ENCODE data around the gene KRTAP6-2. TPM values are rescaled to one million over a fixed set of nuclear protein-coding genes. Genes with fewer than 3 reads are reported as not detected.

KRTAP6-2 gene, protein sequence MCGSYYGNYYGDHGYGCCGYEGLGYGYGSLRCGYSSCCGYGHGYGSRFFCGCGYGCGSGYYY
- not detected for total RNA-seq
- not detected for polyA plus RNA-seq
- long read RNA-seq, donor 1: 0 reads
- long read RNA-seq, donor 2: 0 reads

GRCh38 chr21:30598802-30599201 lies at the start of gene KRTAP6-2:
TSS of gene KRTAP6-2 (minus strand) at chr21:30598902. CDS start at chr21:30598874, 28 bp downstream.
- intact Hi-C loops (cut with DNase I): no loop called here

DNA sequence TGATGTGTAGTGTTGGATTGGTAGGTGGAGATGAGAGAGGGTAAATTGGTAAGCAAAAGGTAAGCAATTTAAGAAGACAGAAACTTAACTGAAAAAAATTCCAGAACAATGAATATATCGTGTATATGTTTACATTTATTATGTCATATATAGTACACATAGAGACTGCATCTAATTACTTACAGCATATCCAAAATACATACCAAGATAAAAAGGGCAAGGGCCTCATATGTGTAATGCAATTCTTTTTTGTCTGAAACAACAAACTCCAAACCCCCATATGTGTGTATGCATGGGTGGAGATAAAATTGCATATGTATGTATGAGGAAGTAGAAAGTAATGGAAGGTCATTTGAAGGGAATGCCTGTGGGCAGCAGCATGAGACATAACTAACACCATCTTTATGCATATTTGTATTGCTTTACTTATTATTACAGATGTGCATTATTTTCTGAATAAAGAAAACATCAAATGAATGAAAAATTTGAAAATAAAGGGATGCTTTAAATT lies 48.3 kb upstream of the KRTAP6-2 start:
- intact Hi-C loops (cut with DNase I): no loop called here
- TF ChIP-seq, protein P1, sequence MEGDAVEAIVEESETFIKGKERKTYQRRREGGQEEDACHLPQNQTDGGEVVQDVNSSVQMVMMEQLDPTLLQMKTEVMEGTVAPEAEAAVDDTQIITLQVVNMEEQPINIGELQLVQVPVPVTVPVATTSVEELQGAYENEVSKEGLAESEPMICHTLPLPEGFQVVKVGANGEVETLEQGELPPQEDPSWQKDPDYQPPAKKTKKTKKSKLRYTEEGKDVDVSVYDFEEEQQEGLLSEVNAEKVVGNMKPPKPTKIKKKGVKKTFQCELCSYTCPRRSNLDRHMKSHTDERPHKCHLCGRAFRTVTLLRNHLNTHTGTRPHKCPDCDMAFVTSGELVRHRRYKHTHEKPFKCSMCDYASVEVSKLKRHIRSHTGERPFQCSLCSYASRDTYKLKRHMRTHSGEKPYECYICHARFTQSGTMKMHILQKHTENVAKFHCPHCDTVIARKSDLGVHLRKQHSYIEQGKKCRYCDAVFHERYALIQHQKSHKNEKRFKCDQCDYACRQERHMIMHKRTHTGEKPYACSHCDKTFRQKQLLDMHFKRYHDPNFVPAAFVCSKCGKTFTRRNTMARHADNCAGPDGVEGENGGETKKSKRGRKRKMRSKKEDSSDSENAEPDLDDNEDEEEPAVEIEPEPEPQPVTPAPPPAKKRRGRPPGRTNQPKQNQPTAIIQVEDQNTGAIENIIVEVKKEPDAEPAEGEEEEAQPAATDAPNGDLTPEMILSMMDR (IDR thresholded peaks at IDR 0.05): no peak
- Histone ChIP-seq H3K27me3 (ENCODE audit: insufficient read depth in 3 of 3, low read length in 2 of 3) (no peaks in the 10 kb centered on the region), H3K36me3 (ENCODE audit: insufficient read depth in 1 of 2, low read depth in 1 of 2) (no peaks in the 10 kb centered on the region), H3K4me1 (no peaks in the 10 kb centered on the region), H3K9me3 (no peaks in the 10 kb centered on the region), H3K27ac (no peak overlapping the region), H3K4me3 (no peak overlapping the region)
- DNase-seq (no peak), ATAC-seq (no peak)
- WGBS, 3 donors: 84 to 94% (median 88%) methylated on average over 1 of the region's 1 CpG

More at GRCh38 chr21:30598802-30599201, at the start of gene KRTAP6-2:
- Histone ChIP-seq H3K27me3 (ENCODE audit: insufficient read depth in 3 of 3, low read length in 2 of 3) (no peaks in the 10 kb centered on the region), H3K4me1 (no peaks in the 10 kb centered on the region), H3K27ac (no peak within 1 kb of the TSS), H3K9me3 (no peaks in the 10 kb centered on the region), H3K4me3 (no peak within 1 kb of the TSS), H3K36me3 (ENCODE audit: insufficient read depth in 1 of 2, low read depth in 1 of 2) (no peaks in the 10 kb centered on the region)
- TF ChIP-seq, protein P1 (IDR thresholded peaks at IDR 0.05): no peak
- WGBS, 3 donors: 93 to 95% (median 95%) methylated on average over 6 of the region's 6 CpGs
- ATAC-seq (no peak), DNase-seq (no peak)

DNA sequence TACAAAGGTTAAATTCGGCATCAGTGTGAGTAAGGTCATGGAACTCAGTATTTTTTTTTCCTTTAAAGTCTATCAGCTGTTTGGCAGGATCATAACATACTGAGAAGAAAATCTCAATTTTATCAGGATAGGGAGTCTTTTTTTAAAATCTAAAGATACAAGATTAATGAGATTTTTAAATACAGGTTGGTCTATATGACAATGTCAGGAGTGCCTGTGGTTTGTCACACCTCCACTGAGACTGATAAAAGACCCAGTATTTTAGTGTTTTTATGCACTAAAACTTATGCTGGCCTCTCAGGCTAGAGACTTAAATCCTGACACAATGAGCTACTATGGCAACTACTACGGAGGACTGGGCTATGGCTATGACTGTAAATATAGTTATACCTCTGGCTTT lies 43.9 kb upstream of the KRTAP6-2 start, which contains the start of gene KRTAP20-3:
TSS of gene KRTAP20-3 (plus strand) at position 301 of the 400 bp plus-strand sequence.
- Histone ChIP-seq H3K9me3 (no peaks in the 10 kb centered on the region), H3K27ac (no peak within 1 kb of the TSS), H3K4me3 (no peak within 1 kb of the TSS), H3K27me3 (ENCODE audit: insufficient read depth in 3 of 3, low read length in 2 of 3) (no peaks in the 10 kb centered on the region), H3K36me3 (ENCODE audit: insufficient read depth in 1 of 2, low read depth in 1 of 2) (no peaks in the 10 kb centered on the region), H3K4me1 (no peaks in the 10 kb centered on the region)
- ATAC-seq (no peak), DNase-seq (no peak)
- WGBS, 3 donors: 84 to 86% (median 84%) methylated on average over 2 of the region's 2 CpGs
- TF ChIP-seq, protein P1 (IDR thresholded peaks at IDR 0.05): no peak
- intact Hi-C loops (cut with DNase I): no loop called here

DNA sequence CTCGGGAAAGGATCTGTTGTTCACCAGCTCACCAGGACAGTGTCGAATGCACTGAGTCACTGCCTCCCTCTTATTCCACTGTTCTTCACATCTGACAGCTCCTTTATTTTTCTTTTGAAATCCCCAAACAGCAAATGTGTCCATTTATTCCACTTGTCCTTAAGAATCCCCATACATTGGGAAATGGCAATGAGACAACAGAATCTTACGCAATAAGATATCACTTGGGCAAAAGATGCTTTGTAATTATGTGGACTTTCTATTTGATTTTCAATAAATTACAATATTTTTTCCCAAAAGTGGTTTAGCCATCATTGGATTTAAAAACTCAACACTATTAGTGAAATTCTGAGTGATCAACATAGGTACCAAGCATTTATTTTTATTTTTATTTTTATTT lies 40.0 kb upstream of the KRTAP6-2 start:
- 83 to 84% (median 83%) methylated on average over 3 of the region's 3 CpGs for WGBS, 3 donors
- ATAC-seq (no peak), DNase-seq (no peak)
- Histone ChIP-seq H3K9me3 (no peaks in the 10 kb centered on the region), H3K36me3 (ENCODE audit: insufficient read depth in 1 of 2, low read depth in 1 of 2) (no peaks in the 10 kb centered on the region), H3K27me3 (ENCODE audit: insufficient read depth in 3 of 3, low read length in 2 of 3) (no peaks in the 10 kb centered on the region), H3K27ac (no peak overlapping the region), H3K4me1 (no peaks in the 10 kb centered on the region), H3K4me3 (no peak overlapping the region)
- TF ChIP-seq, protein P1 (IDR thresholded peaks at IDR 0.05): no peak
- intact Hi-C loops (cut with DNase I): no loop called here

- intact Hi-C loops (cut with DNase I): no loop called here
- DNase-seq (no peak), ATAC-seq (no peak)
- Histone ChIP-seq H3K4me1 (no peaks in the 10 kb centered on the region), H3K36me3 (ENCODE audit: insufficient read depth in 1 of 2, low read depth in 1 of 2) (no peaks in the 10 kb centered on the region), H3K9me3 (no peaks in the 10 kb centered on the region), H3K4me3 (no peak within 1 kb of the TSS), H3K27ac (no peak within 1 kb of the TSS), H3K27me3 (ENCODE audit: insufficient read depth in 3 of 3, low read length in 2 of 3) (no peaks in the 10 kb centered on the region)
- TF ChIP-seq, protein P1 (IDR thresholded peaks at IDR 0.05): no peak
- 88 to 100% (median 95%) methylated on average over 1 of the region's 1 CpG for WGBS, 3 donors
Observed at GRCh38 chr21:30634906-30635305, 36.2 kb upstream of the KRTAP6-2 start, which contains the start of gene KRTAP20-2. TSS of gene KRTAP20-2 (plus strand) at chr21:30635206. CDS start at chr21:30635264, 58 bp downstream.
